ENCODE measurements around the gene RASGRP2.

The RASGRP2 gene

DNA sequence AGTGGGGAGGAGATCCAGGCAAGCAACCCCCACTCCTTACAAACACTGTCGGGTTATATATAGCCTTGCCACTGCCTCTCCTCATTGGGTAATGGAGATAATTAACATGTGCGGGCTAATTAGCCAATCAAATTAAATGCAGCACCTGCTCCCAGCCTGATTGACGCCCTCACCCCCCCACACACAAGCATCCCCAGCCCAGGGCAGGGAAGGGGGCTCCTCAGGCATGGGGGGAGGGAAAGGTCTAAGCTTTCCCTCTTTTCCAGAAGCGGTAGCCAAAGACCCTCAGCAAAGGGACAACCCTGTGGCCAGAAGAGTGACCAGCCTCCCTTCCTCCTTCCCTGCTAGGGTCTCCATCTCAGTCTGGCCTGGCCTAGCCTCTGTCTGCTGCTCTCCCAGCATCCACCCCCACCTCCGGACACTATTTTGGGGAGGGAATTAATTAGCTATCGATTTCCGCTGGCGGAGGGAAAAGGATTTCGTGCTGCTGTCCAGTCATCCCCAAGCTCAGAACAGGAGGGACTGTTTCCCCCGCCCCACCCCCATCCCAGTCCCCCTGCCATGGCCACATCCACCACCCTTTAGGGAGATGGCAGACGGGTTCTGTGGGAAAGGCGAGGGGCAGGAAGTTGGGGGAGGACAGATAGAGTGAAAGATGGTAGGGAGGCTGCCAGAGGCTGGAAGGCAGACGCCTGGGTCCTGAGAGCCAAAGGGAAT lies 28.0 kb downstream of the RASGRP2 start:
- no peak for DNase-seq (ENCODE audit: low read depth, low spot score)
- in situ Hi-C loops (cut with HindIII; ENCODE audit: low sequenced_read_pairs) = no loop called here
- no peak overlapping the region for H3K4me3 ChIP-seq (ENCODE audit: low read depth, low read length)
- TF ChIP-seq, protein P1, sequence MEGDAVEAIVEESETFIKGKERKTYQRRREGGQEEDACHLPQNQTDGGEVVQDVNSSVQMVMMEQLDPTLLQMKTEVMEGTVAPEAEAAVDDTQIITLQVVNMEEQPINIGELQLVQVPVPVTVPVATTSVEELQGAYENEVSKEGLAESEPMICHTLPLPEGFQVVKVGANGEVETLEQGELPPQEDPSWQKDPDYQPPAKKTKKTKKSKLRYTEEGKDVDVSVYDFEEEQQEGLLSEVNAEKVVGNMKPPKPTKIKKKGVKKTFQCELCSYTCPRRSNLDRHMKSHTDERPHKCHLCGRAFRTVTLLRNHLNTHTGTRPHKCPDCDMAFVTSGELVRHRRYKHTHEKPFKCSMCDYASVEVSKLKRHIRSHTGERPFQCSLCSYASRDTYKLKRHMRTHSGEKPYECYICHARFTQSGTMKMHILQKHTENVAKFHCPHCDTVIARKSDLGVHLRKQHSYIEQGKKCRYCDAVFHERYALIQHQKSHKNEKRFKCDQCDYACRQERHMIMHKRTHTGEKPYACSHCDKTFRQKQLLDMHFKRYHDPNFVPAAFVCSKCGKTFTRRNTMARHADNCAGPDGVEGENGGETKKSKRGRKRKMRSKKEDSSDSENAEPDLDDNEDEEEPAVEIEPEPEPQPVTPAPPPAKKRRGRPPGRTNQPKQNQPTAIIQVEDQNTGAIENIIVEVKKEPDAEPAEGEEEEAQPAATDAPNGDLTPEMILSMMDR (IDR thresholded peaks at IDR 0.05; ENCODE audit: low read depth, low read length) = no peak

DNA sequence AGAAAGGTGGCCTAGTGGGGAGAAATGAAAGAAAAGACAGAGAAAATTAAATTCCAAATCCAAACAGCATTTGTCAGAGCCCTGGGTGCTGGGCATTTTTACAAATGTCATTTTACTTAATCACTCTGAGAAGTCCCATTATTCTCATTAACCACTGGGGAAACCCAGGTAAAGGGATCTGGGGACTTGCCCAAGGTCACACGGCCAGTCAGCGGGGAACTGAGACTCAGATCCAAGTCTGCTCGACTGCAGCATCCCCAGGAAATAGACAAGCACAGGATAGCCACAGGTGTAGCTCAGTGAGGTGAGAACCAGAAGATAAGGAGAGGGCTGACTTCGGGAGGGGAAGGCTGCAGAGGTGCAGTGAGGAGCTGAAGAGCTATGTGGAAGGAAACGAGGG lies 28.8 kb downstream of the RASGRP2 start:
- TF ChIP-seq, protein P1 (IDR thresholded peaks at IDR 0.05; ENCODE audit: low read depth, low read length) = no peak
- in situ Hi-C loops (cut with HindIII; ENCODE audit: low sequenced_read_pairs) = no loop called here
- no peak overlapping the region for H3K4me3 ChIP-seq (ENCODE audit: low read depth, low read length)
- DNase-seq (ENCODE audit: low read depth, low spot score) = no peak

DNA sequence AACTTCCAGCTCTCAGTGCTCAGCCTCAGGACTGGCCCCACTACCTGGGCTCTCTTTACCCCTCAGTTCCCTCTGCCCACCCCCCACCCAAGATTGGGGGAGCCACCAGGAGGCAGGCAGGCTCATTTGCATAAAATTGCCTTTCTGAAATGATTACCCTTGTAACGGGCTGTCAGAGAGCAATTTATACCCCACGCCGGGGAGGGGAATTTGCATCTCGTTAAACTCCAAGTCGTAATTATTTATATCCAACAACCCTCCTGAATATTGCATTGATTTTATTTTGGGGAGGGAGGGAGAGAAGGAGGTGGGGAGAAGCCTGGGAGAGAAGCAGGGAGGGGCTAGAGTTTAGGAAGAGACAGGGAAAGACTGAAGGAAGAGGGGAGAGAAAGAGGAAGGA lies 29.3 kb downstream of the RASGRP2 start:
- in situ Hi-C loops (cut with HindIII; ENCODE audit: low sequenced_read_pairs) = no loop called here
- DNase-seq (ENCODE audit: low read depth, low spot score) = no peak
- TF ChIP-seq, protein P1 (IDR thresholded peaks at IDR 0.05; ENCODE audit: low read depth, low read length) = no peak
- H3K4me3 ChIP-seq (ENCODE audit: low read depth, low read length) = no peak overlapping the region

DNA sequence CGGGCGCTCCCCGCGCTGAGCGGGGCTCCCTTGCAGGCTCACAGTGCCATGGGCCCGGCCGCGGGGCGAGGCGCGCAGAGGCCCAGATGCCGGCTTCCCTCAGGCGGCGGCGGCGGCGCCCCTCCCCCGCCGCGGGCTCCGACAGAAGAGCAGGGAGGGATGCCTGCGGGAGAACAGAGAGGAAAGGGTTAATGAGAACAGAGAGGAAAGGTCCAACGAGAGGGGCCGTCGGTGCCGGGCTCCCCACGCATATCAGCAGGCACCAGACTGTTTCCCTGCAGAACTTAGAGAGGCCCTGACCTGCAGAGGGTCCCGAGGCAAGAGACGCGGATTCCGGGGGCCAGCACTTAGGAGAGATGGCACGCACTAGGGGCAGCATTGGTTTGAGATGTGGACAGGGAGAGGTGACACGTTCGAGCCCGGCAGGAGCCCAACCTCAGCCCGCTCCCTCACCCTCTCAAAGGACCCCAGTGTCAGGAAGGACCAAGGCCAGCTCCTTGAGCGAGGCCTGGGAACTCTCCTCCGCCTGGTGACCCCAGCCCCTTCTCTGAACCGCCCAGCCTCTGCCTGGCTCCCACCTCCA lies 30.1 kb downstream of the RASGRP2 start:
- DNase-seq (ENCODE audit: low read depth, low spot score) = no peak
- H3K4me3 ChIP-seq (ENCODE audit: low read depth, low read length) = no peak overlapping the region
- TF ChIP-seq, protein P1 (IDR thresholded peaks at IDR 0.05; ENCODE audit: low read depth, low read length) = no peak
- in situ Hi-C loops (cut with HindIII; ENCODE audit: low sequenced_read_pairs) = no loop called here

DNA sequence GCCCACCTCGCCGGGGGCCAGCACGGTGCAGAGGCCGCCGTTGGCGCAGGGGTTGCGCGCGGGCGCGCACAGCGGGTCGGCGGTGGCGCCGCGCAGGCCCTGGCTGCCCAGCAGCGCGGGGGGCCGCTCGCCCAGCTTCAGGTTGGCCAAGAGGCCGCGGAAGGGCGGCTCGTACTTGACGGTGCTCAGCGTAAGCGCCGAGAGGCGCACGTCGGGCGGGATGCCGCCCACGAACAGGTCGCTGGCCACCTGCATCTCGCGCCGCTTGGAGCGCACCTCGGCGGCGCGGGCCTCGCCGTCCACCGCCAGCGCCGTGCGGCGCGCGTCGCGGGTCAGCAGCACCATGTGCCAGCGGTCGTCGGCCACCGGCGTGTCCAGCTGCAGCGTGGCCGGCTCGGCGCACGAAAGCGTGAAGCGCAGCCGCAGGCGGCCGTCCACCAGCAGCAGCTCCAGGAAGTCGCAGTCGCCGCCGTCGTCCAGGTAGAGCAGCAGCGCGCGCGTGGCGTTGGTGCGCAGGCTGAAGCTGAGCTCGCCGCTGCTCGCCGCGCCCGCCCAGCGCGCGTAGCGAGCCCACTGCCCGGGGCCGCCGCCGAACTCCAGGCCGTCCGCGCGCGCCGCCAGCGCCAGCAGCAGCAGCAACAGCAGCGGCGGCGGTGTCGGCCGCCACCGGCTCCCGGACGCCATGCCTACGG lies 30.8 kb downstream of the RASGRP2 start:
- no peak overlapping the region for H3K4me3 ChIP-seq (ENCODE audit: low read depth, low read length)
- peak; percentile 14 for DNase-seq (ENCODE audit: low read depth, low spot score)
- TF ChIP-seq, protein P1 (IDR thresholded peaks at IDR 0.05; ENCODE audit: low read depth, low read length) = no peak
- in situ Hi-C loops (cut with HindIII; ENCODE audit: low sequenced_read_pairs) = no loop called here

DNA sequence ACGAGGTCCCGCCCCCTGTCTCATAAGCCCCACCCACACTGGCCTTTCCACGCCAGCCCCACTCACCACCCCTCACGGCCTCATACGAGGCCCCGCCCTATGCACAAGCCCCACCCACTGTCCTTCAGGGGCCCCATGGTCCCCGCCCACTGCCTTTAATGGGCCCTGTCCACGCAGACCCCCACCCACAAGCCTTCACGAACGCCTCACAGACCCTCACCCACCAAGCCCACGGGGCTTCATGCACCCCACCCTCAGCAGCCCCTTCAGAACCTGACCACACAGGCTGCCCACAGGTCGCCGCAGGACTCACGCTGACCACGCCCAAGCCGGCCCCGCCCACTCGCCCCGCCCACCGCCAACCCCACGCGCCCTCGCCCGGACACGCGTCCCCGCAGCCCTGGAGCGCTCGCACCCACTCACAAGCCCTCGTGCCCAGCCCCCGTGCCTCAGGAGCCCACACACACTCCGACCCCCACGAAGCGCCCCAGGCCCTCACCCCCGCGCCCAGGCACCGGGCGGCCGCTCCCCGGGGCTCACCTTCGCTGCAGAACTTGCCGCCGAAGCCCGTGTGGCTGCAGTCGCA lies 31.4 kb downstream of the RASGRP2 start:
- no peak overlapping the region for H3K4me3 ChIP-seq (ENCODE audit: low read depth, low read length)
- TF ChIP-seq, protein P1 (IDR thresholded peaks at IDR 0.05; ENCODE audit: low read depth, low read length) = no peak
- in situ Hi-C loops (cut with HindIII; ENCODE audit: low sequenced_read_pairs) = no loop called here
- no peak for DNase-seq (ENCODE audit: low read depth, low spot score)

Data from astrocyte of the spinal cord (primary cell).